ENCODE results near the gene FGF14.
"Not testable (repeated sequence)": the region's sequence is repeated elsewhere in the genome, so short reads cannot be mapped to it uniquely, and the experiment has no call there.

The FGF14 gene

DNA sequence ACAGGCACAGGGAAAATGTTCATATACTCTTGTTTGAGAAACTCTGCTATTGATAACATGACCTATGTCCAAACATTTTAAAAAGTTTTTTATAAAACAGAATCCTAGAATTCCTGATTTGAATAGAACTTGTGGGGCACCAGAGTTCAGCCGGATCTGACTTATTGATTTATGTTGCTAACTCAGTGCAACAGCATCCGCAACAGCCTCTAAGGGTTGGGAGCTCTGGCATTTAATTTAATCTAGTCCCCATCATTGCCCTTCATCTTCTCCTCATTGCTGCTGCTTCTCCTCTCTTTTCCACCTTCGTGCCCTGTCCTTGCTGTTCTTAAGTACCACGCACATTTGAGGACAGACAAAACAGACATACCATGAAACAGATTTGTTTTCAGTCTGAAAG is 214.5 kb downstream of the FGF14 start:
- no peak for DNase-seq

DNA sequence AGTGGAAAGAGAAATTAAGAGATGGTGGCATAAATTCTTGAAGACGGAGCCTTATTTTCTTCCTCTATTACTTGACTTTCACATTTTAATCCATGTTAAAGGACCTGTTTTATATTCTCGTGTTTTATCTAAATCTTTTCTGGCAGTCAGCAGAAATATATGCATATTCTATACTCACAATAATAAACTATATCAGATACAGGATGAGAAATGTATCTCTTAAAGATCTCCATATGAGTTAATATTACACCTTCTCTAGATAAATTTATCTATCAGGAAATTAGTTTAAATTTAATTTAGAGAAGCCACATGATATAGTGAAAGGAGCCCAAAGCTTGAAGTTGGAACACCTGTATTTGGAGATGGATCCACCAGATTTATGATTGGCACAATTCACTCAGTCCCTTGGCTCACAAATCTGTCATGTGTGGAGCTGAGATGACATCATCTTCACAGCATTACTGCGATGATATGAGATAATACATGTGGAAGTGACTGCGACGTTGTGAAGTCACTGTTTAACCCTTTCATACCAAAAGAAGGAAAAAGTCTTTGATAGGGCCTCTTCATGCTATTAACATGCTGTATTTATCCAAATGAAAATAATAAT is 216.4 kb downstream of the FGF14 start:
- no peak for DNase-seq

DNA sequence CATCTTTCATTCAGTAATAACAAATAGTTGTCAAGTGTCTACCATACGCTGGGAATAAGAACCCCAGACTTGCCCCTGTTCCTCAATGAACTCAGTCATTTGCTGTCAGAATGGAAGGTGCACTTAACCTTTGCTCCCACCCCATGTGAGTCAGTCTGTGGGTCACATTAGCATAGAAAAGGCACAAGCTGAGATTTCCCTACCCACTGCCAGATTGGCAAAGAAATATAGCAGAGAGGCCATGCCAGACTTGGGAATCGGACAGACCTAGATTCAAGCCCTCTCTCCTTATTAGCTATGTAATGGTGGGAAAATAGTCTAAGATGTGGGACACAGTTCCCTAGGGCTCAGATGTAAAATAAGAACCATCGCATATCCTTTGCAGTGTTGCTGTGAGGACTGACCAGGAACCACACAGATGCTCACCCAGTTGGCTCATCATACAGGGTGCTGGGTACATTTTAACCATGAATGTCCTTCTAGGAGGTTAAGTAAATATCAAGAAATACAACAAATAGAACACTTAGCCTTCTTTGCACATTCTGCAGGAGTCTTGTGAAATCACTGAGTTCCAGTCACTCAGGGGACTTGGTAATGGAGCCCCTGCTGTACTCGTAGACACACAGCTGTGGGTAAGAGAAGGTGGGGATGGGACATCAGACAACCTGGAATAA is 218.2 kb downstream of the FGF14 start:
- DNase-seq = no peak

DNA sequence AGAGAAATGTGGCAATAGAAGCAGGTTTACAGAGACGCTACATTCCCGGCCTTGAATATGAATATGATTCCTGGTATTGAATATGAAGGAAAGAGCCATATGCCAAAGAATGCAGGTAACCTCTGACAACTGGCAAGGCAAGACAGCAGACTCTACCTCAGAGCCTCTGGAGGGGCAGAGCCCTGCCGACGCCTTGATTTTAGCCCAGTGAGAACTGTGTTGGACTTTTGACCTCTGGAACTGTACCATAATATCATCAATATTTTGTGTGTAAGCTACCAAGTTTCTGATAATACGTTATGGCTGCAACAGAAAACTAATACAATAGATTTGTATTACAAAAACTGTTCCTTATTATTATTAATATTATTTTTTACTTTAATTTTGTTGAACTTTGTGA is 219.7 kb downstream of the FGF14 start:
- no peak for DNase-seq

DNA sequence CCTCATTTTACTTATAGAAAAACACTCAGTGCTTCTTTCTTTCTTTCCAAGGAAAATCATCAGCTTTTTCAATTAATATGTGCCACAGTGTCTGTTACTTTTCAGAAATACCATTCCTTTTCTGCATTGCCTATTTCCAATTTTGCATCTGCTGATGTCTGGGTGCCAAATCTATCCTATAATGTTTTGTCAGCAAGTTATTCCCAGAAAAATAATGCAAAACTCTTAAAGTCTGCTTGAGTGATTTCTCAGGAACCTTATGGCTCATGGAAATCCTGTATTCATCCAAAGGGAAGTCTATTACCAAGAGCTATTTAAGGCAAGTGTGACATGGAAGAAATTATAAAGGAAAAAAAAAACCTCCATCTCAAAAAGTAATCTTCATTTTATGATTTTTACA is 224.4 kb downstream of the FGF14 start:
- no peak for DNase-seq

DNA sequence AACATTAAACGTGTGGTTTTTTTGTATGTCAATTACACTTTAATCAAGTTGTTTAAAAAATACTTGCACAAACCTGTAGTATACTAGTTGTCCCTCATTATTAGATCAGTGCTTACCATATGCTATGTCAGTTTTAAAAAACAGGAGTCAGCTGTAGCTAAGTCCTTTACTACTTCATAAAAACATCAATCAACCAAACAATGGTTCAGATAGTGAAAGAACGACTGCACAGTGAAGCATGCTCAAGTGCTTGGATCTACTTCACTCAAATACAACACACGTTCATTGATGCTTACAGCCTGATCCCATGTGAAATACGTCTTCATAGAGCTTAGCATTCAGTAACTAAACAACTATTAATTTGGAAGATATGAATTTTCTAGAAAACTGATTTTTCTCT is 225.0 kb downstream of the FGF14 start:
- DNase-seq = no peak

DNA sequence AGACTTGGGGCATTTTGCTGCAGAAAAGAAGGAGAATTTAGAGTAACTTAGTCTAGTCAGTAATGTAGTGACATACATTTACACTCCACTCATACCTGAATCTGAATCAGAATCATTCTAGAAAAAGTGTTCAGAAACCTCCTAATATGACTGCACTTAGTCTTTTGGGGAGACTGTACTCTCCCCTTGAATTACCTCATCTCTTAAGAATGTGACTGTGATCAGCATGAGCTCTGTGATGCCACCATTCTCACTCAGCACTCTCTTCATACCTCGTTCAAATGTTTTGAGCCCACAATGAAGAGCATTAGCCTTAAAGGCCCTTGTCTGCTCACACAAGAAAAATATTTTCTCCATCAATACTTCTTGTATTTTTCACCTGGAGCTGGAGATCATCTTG is 229.4 kb downstream of the FGF14 start:
- DNase-seq = no peak

DNA sequence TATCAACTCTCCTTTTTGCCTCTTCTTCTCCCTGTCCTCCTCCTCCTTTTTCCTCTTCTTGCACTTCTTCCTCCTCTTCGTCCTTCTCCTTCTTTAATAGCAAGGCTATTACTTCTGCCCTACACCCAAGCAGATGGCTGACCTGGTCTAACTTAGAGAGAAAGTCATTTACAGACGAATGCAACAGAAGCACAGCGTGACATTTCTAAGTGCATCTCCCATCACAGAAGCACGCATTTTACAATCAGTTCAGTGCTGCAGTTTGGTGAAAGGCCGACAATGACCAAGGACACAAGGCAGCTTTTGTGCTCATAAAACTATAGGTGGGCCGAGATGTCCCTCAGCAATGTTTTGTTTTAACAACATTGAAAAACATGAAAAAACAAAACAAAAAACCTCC is 231.5 kb downstream of the FGF14 start:
- DNase-seq = no peak

DNA sequence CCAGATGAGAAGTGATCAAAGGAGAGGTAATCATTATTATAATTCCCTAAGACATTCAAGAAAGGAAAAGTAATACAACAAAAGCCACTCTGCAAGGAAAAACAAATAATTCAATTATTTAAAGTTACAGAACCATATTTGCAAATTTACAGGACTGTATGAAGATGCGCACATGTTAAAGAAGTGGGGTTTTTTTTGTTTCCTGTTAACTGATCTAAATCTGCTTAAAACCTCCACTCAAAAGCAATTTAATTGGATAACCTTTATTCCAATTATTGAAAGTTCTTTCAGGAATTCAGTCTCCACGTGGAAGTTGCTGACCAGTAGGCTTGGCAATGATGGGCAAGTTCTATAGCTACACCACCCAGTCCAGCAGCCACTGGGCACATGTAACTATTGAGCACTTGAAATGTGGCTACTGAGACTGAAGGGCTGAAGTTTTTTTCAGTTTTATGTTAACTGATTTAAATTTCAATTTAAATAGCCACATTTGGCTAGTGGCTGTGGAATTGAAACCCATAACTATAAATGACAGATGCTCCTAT is 232.3 kb downstream of the FGF14 start:
- DNase-seq = no peak

DNA sequence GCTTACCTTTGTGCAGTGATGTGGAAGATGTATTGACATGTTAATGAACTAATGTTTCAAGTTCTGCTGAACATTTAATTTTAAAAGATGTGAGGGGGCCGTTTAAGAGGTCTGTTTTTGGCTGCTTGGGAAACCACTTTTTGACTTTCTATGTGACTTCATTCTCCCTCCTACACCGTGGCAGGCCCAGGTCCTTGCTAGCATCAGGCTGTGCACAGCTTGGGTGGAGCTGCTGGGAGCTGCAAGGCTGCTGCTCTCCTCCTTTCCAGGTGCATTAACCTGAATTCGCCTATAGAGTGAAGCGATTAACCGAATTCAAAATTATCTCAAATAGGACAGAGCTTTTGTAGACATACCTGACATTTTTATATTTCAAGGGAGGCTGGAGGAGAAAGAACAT is 249.1 kb downstream of the FGF14 start:
- no peak for DNase-seq

DNA sequence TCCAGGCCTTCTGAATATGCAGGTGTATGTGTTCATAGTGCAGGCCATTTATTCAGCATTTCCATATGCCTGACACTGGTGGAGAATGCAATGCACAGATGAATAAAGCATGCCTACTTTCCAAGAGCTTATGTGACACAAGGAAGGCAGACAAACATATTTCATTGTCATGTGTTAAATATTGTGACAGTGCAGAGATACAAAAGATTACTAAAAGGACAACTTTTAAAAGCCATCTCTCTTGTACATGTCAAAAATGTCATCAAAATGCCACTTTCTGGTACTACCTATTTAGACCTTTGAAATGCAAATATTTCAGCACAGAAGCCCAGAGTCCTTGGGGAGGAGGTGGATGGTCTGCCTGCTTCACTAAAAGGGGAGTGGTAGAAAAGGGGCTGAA is 254.5 kb downstream of the FGF14 start:
- DNase-seq = no peak

DNA sequence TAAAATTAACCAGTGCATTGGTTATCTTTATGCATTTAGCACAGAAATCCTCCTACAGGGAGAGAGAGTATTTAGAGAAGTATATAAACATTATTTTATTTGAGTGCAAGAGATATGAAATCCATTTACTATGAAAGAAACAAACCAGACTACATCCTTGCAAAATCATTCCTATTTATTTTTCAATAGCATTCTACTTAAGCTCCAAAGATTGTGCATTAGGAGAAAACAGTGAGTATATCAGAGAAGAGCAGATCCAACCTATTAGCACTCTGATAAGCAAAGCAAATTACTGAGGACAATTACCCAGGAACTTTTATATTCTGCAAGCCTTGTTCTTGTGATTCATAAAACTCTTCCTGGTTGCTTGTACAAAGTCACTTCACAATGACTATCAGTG is 256.1 kb downstream of the FGF14 start:
- DNase-seq = no peak

DNA sequence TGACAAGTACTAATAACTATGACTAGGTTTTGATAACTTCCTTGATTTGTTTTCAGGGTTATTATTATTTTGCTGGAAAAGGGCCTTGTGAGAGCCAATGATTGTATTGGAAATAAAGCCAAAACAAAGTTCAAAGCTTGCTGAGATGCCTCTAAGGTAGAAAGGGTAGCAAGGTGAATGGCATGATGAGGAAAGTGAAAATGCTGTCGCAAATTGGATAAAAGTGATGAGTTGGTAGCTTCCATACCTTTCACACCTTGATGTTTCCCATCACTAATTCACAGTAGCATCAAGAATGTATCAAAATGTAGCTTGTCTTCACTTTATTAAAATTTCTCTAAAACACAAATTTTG is 259.4 kb downstream of the FGF14 start:
- DNase-seq = no peak

DNA sequence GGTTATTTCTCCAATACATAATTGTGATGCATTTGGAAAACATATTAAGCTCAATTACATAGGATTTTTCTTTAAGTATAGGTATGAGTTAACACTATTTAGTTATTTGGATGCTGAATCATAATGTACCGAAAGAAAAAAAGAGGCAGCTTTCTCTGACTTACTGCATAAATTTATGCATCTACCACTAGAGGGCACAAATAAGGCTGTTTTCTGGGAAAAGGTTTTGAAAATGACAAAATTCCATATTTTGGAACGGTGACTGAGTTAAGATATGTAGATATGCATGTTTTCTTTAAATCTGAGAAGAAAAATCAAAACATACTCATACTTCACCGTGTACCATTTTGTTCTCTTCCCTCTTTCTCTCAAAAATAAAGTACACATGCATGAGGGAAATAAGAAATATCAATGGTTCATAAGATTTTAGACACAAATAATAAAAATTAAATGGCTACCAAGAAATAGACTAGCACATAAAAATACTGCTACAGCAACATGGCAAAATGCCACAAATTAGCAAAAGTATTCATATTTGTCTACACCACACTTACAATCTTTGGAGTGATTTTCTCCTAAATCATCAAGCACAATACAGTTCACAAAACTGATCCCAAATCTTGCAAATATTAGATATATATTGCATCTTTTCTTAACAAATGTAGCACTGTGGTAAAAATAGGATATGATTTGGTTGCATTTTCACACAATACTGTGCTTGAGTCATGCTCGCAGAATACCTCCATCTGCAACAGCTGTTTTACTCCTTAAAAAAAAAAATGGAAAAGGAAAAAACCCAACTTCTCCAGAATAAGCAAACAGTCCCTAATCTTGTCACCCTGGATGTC is 260.0 kb downstream of the FGF14 start:
- no peak for DNase-seq

DNA sequence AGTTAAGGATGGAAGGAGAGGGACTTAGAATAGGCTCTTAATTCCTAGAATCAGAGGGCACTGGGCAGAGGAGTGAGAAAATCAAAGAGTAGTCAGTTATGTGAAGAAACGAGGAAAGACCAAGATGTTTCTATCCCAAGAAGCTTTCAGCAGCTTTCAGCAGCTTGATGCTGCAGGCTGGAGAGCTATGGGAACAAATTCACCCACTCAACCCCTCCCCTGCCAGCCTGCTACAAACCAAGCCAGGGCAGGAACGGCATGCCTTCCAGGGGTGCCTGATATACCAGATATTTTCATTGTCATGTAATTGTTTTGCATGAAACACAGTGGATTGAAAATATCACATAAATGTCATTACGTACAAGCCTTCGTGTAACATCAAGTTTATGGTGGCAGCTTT is 262.2 kb downstream of the FGF14 start:
- no peak for DNase-seq

DNA sequence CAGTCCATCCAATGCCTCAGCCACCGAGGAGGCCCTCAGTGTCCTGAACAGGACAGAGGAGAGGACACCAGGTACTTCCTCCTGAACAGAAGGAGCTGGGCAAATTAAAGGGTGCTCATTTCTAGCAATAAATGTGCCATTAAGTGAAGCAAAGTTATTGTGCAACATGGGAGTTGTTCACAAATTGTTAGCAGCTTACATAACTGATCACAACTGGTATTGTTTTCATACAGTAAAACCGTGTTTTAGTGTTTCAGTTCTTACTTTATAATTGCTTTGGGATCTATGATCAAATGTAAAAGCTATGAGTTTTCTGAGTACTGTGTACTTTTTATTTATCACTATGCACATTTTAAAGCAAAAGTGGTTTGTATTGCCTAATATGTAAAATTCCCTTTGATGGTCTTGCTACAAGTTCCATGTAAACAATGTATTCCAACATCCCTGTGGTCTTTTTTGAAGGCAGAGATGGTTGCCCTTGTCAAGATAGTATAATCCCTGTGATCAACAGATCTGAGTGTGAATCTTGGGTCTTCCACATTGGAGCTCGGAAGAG is 263.1 kb downstream of the FGF14 start:
- no peak for DNase-seq

DNA sequence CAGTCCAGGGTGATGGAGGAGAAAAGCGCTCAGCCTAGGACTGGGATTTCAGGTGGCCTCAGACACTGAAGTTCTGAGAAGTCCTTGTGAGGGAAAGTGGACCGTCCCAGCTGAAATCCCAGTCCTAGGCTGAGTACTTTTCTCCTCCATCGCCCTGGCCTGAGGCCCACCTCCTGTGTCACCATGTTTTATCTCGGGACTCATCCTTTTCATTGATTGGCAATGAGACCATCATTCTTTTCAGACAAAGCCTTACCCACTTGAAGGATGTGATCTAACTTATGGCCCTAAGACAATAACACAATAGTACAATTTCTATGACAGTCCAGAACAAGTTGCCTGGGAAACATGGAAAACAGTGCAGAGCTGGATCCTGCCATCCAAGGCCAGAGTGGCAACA is 263.9 kb downstream of the FGF14 start:
- DNase-seq = not testable (repeated sequence)

DNA sequence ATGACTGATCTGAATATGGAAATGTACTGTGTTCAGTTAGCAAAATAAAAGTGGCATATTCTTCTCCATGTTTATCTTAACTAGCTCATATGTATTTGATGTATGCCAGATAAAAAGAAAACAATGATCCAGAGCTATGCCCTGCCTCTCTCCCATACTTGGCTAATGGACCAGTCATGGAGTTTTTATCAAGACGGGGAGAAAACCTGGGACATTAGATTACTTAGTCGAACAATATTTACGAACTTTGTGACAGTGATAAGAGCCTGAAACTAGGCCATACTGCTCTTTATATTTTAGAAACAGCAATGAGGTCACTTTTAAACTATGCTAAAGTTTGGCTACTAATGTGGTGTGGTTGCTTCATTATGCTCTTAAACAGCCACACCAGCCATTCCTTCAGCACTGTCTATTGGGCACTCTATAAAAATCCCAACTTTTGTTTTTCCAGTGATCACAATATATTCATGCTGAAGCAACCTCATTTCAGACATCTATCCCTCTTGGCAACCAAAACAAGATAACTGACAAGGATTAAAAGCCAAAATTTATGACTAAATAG is 265.0 kb downstream of the FGF14 start:
- no peak for DNase-seq

DNA sequence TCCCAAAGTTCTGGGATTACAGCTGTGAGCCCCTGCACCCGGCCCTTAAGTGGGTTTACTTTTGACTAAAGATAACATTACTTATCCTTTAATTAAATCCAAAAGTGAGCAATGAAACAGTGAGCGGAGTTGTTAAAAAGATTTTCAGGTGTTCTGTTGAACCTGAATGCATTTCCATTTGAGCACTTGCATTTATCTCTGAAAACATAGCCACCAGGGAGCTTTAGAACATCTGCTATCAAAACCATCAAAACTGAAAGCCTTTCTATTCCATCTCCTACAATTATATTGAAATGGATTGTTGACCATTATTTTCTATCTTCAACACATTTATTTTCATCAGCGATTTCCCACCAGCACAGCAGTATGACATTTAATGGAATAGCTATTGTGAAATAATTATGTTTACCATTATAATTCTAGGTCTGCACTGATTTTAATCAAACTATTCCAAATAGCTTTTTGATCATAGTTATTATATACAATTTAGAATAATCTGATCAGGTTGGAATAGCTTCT is 269.0 kb downstream of the FGF14 start:
- no peak for DNase-seq

DNA sequence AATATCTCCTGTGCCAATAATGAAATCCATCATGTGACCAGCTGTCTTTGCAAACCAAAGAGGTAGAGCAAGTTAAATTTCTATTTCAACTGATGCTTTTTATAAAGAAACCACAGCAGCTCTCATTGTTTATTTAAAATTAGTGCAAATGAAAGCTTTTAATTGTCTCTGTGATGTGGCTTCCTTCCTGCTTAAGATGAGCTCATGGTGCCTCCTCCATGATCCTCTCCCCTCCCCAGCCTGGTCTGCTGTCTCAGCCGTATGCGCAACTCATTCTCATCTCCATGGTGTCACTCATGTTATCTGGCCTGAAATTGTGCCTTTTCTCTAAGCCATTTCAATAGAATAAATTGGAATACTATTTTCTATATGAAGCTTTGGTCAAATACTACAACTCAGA is 270.6 kb downstream of the FGF14 start:
- no peak for DNase-seq

DNA sequence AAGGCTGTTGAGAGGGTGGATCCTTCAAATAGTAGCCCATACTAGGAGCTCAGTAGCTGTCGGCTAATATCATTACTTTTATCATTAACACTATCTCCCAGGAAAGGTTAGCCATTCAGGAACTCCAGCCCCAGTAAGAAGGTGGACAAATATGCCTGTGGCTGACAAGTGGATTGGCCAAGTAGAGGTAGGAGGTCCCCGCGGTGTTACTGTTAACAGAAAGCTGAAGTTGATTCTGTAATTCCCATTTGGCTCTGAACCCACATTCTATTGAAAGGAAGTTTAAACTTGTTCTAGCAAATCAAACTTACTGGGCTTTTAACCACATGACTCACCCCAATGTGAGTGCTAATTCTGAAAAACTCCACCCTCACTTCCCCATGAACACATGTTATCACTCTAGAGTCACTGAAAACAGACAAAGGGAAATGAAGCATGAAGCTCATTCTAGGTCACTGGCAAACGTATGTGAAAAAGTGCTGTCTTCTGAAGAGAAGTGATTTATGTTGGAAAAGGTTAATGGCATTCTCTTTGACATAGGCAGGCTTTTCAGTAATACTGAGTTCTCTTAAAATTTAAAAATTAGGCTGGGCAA is 273.5 kb downstream of the FGF14 start:
- DNase-seq = no peak

DNA sequence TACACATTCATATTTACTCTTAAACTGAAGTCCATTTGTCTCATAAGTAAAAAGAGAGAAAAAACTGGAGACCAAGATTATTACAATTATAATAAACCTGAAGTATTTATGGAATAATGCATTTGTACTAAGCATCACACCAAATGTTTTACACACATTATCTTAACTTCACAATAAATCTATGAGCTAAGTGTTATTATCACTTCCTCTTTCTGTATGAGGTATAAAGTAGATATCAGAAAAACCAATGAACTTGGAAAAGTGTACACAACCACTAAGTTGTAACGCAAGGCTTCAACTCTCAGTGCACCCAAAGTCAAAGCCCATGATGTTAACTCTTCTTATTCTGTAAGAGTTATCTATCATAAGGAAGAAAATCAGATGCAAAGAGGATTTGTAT is 274.7 kb downstream of the FGF14 start:
- DNase-seq = no peak

DNA sequence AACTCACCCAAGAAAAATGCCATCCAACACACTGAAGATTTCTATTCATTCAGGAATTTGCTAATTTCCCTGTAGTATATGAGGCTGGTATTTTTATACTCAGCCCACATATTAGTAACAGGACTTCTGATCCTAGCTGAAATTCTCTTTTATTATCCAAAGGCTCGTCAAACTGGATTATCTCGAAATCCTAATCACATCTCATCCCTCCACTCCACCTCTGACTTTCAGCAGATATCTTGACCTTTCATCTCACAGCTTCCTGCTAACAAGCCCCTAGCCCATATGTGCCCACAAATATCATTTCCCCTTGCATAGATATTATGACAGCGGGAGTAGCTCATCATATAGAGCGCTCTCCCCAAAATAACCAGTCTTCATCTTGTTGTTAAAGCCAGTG is 279.7 kb downstream of the FGF14 start:
- DNase-seq = no peak
